CD4-positive, alpha-beta T cell (primary cell): Measurements from ENCODE around the gene ALX3. TPM values are rescaled to one million over a fixed set of nuclear protein-coding genes. Genes with fewer than 3 reads are reported as not detected.

Experiments
- ATAC-seq: fragments of 200-7000 bp; cut with Tn5 transposase; one replicate; pipeline ENCODE4 v1.10.0; 2022; ENCODE audit warnings: mild to moderate bottlenecking; ENCODE audit not compliant: poor library complexity
- CTCF ChIA-PET: fragments of 350-600 bp; sonication (Branson Sonifier 250); formaldehyde crosslinking; loops from one replicate; lab custom pipeline; 2021; ENCODE audit warnings: antibody characterized with exemption, inconsistent platforms; lab: Charles Lee
- POLR2A ChIA-PET: fragments of 350-600 bp; sonication (Branson Sonifier 250); formaldehyde crosslinking; loops from one replicate; lab custom pipeline; 2021; ENCODE audit warnings: antibody characterized with exemption, inconsistent platforms; lab: Charles Lee
- DNase-seq, 14 experiments: peaks; one replicate each; pipeline ENCODE4 v3.0.0-alpha.2; 2013 to 2020; ENCODE audit warnings: mixed read lengths in 2 of 14
- H3K27ac ChIP-seq, 2 donors: one replicate each; pipeline versions ENCODE4 v1.5.1 to v1.7.0; 2013; ENCODE audit warnings: low read length in 2 of 2, low read depth in 1 of 2, mild to moderate bottlenecking in 1 of 2
- H3K27me3 ChIP-seq, 2 experiments: 1 replicate in 1 of 2; 2 replicates in 1 of 2; pipeline versions ENCODE4 v1.6.1 to v1.7.0; 2013; ENCODE audit warnings: low read length in 2 of 2, control low read depth in 1 of 2, mild to moderate bottlenecking in 1 of 2, moderate library complexity in 1 of 2; ENCODE audit not compliant: insufficient read depth in 2 of 2, control insufficient read depth in 1 of 2
- H3K36me3 ChIP-seq: one replicate; pipeline ENCODE4 v1.6.1; 2013; ENCODE audit warnings: low read length, control low read depth; ENCODE audit not compliant: insufficient read depth
- H3K4me1 ChIP-seq: one replicate; pipeline ENCODE4 v1.6.1; 2013; ENCODE audit warnings: low read length, control low read depth; ENCODE audit not compliant: insufficient read depth
- H3K4me3 ChIP-seq: one replicate; pipeline ENCODE4 v1.5.1; 2013; ENCODE audit warnings: mild to moderate bottlenecking, low read length, moderate library complexity
- H3K9me3 ChIP-seq, 2 experiments: 1 replicate in 1 of 2; 2 replicates in 1 of 2; pipeline versions ENCODE4 v1.6.1 to v1.7.0; 2013; ENCODE audit warnings: low read length in 2 of 2, mild to moderate bottlenecking in 2 of 2, control low read depth in 1 of 2, moderate library complexity in 1 of 2; ENCODE audit not compliant: control insufficient read depth in 1 of 2, insufficient read depth in 1 of 2
- H3K27ac Mint-ChIP-seq: one replicate; pipeline ENCODE4 v1.8.0; 2020; ENCODE audit warnings: mixed read lengths
- H3K27me3 Mint-ChIP-seq: one replicate; pipeline ENCODE4 v1.8.0; 2021; ENCODE audit warnings: mixed read lengths
- H3K36me3 Mint-ChIP-seq: one replicate; pipeline ENCODE4 v1.8.0; 2021; ENCODE audit warnings: low read depth, mixed read lengths
- H3K4me1 Mint-ChIP-seq: one replicate; pipeline ENCODE4 v1.8.0; 2021; ENCODE audit warnings: low read depth, mixed read lengths
- H3K4me3 Mint-ChIP-seq: one replicate; pipeline ENCODE4 v1.8.0; 2020; ENCODE audit warnings: mild to moderate bottlenecking, mixed read lengths
- H3K9me3 Mint-ChIP-seq: one replicate; pipeline ENCODE4 v1.8.0; 2020; ENCODE audit warnings: mixed read lengths
- intact Hi-C, 2 experiments: fragments of 100-400 bp; cut with DNase I in 1 of 2; cut with micrococcal nuclease in 1 of 2; formaldehyde crosslinking; loops; one replicate each; pipeline versions ENCODE4 v1.15.1 to v1.9.0; 2023 to 2025; cut with DNase I, micrococcal nuclease
- polyA plus RNA-seq, 2 donors: library from polyadenylated mRNA; unstranded; fragments of 120-200 nt; gene quantifications; one replicate each; pipeline ENCODE4 v1.2.1, GENCODE V29; 2013
- total RNA-seq, 174 experiments: library from RNA in 2 of 174; stranded (reverse) in 2 of 174; gene quantifications; one replicate each; pipeline ENCODE4 v1.2.3 and lab custom pipeline; 2021 to 2026
- TF ChIP-seq, protein P1 (sequence below): fragments of 200-600 bp; IDR thresholded peaks from one replicate; pipeline ENCODE4 v1.8.0; 2022; ENCODE audit warnings: antibody characterized with exemption, mild to moderate bottlenecking

ALX3 gene
- total RNA-seq, result not detected
- not detected for polyA plus RNA-seq (2013, experiment 1 of 2)
- polyA plus RNA-seq (2013, experiment 2 of 2), result not detected
- 0 to 0.10 (median 0) reads per million in 172 experiments for total RNA-seq (lab: John Stamatoyannopoulos, UW)

DNA sequence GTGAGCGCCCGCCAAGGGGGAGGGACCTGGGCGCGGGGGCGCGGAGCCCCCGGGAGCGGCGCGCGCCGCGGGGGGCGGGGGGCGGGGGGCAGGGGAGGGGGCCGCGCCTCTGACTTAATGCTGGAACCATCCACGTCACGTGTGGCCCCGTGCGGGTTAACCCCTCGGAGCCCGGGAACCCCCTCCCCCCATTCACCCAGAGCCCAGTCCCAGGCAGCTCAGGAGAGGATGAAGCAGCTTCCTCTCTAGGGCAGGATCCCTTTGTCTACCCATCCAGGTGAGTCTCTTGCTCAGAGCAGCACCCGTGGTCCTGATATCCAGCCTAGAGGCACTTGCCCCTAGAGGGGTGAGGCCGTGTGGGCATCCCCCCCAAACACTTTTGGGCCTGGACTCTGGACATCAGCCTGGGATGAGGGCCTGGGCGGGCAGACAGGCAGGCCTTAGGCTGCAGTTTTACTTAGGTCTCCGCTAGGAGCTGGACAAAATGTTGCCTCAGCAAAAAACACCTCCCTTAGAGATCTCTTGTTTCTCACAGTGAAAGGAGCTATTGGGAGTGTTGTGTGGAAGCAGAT lies at the start of gene ALX3:
ALX3 (minus strand) TSS at position 2 of the 572 bp plus-strand sequence. CDS start 60 bp downstream, outside the sequence.
- ATAC-seq (no peak), DNase-seq (no peak)
- Mint-ChIP-seq H3K4me3 (peak within 1 kb of the TSS; percentile 45), H3K4me1 (peaks cover 17% of the 10 kb centered on the region), H3K36me3 (no peaks in the 10 kb centered on the region), H3K27me3 (peaks cover 90% of the 10 kb centered on the region), H3K27ac (no peak within 1 kb of the TSS), H3K9me3 (no peaks in the 10 kb centered on the region)
- Histone ChIP-seq H3K4me3 (no peak within 1 kb of the TSS), H3K36me3 (no peaks in the 10 kb centered on the region), H3K27ac (no peak within 1 kb of the TSS), H3K27me3 (peaks cover 51 to 67% of the 10 kb centered on the region in 2 experiments), H3K4me1 (peaks cover 32% of the 10 kb centered on the region), H3K9me3 (peaks cover 0 to 26% of the 10 kb centered on the region in 2 experiments)
- intact Hi-C loops, result no loop called here
- CTCF ChIA-PET, result interaction anchor here (1.6 kb wide), 1 partner anchor 11 kb away, joined by 5 read pairs; no protein-coding TSS in a partner anchor
- POLR2A ChIA-PET, result no interaction called here
- TF ChIP-seq, protein P1, sequence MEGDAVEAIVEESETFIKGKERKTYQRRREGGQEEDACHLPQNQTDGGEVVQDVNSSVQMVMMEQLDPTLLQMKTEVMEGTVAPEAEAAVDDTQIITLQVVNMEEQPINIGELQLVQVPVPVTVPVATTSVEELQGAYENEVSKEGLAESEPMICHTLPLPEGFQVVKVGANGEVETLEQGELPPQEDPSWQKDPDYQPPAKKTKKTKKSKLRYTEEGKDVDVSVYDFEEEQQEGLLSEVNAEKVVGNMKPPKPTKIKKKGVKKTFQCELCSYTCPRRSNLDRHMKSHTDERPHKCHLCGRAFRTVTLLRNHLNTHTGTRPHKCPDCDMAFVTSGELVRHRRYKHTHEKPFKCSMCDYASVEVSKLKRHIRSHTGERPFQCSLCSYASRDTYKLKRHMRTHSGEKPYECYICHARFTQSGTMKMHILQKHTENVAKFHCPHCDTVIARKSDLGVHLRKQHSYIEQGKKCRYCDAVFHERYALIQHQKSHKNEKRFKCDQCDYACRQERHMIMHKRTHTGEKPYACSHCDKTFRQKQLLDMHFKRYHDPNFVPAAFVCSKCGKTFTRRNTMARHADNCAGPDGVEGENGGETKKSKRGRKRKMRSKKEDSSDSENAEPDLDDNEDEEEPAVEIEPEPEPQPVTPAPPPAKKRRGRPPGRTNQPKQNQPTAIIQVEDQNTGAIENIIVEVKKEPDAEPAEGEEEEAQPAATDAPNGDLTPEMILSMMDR, result no peak

DNA sequence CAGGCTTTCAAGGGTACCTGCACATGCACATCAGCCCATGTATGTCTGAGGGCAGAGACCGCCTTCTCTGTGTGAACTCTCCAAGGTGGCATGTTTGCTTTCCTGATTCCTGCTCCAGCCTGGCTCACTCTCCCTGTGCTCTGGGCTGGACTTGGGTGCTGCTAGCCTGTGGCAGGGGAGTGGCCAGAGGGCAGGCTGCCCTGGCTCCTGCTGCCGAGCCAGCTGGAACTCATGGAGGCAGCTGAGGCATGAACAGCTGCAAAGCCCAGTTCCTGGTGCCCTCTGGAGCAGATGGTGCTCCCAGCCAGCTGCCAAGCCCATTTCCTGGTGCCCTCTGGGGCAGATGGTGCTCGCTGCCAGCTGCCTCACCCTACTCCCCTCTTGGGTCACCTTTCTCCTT lies 49.4 kb upstream of the ALX3 start:
- Mint-ChIP-seq H3K36me3 (no peaks in the 10 kb centered on the region), H3K9me3 (peaks cover 3% of the 10 kb centered on the region), H3K27ac (no peak overlapping the region), H3K27me3 (peaks cover 24% of the 10 kb centered on the region), H3K4me1 (peaks cover 4% of the 10 kb centered on the region), H3K4me3 (no peak overlapping the region)
- Histone ChIP-seq H3K36me3 (no peaks in the 10 kb centered on the region), H3K9me3 (peaks cover 0 to 5% of the 10 kb centered on the region in 2 experiments), H3K27ac (no peak overlapping the region), H3K27me3 (peaks cover 10 to 13% of the 10 kb centered on the region in 2 experiments), H3K4me3 (no peak overlapping the region), H3K4me1 (no peaks in the 10 kb centered on the region)
- ChIA-PET CTCF (no interaction called here), POLR2A (no interaction called here)
- ATAC-seq, result no peak
- intact Hi-C loops, result no loop called here
- no peak for DNase-seq
- TF ChIP-seq, protein P1, result no peak

DNA sequence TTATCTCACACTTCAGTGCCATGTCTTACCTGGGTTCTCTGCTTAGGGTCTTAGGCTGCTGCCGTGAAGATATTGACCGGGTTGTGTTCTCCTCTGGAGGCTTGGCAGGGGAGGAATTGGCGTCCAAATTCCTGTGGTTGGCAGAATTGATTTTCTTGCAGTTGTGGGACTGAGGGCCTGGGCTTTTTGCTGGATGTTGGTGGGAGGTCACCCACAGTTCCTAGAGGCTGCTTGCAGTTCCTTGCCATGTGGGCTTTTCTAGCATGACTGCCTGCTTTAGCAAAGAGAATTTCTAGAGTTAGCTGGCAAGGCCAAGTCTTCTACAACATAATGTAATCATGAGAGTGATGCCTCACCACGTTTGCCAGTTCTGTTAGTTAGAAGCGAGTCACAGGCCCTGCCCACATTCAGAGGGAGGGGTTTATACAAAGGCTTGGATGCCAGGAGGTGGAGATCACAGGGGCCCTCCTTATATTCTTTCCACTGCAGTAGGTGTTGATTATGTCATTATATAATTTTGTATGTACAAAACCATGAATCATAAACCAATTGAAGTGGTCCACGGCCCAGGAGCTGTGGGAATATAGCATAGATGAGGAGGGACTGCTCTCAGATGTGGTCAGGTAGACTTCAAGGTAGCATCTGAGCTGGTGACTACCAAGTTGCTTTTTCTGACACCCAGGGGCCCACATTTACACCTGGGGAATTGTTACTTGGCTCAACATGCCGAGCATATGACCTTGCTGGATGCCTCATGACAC lies 48.3 kb upstream of the ALX3 start:
- Mint-ChIP-seq H3K36me3 (no peaks in the 10 kb centered on the region), H3K9me3 (peaks cover 3% of the 10 kb centered on the region), H3K4me3 (no peak overlapping the region), H3K27me3 (peaks cover 16% of the 10 kb centered on the region), H3K4me1 (peaks cover 4% of the 10 kb centered on the region), H3K27ac (no peak overlapping the region)
- intact Hi-C loops, result no loop called here
- DNase-seq, result no peak
- H3K27me3 ChIP-seq, result peaks cover 6 to 13% of the 10 kb centered on the region in 2 experiments
- H3K27ac ChIP-seq, result no peak overlapping the region
- no peak overlapping the region for H3K4me3 ChIP-seq
- H3K4me1 ChIP-seq, result no peaks in the 10 kb centered on the region
- no peak for ATAC-seq
- CTCF ChIA-PET, result no interaction called here
- H3K36me3 ChIP-seq, result no peaks in the 10 kb centered on the region
- TF ChIP-seq, protein P1, result no peak
- H3K9me3 ChIP-seq, result peaks cover 0 to 5% of the 10 kb centered on the region in 2 experiments
- POLR2A ChIA-PET, result no interaction called here
